Retinal pigment epithelial cell (primary cell): ENCODE data around the gene OR8B12.

Experiments
- DNase-seq: peaks from one replicate; pipeline ENCODE4 v3.0.0-alpha.2; 2010; ENCODE audit warnings: low read depth
- H3K4me3 ChIP-seq: 2 replicates; pipeline ENCODE4 v1.5.1; 2011; ENCODE audit warnings: mild to moderate bottlenecking, low read length, control low read depth, moderate library complexity
- TF ChIP-seq, protein P1 (sequence below): conservative IDR thresholded peaks from 2 replicates; pipeline ENCODE4 v1.5.1; 2011; ENCODE audit warnings: low read depth, low read length, control low read depth, inconsistent platforms

Gene OR8B12

GRCh38 chr11:124543554-124543953, at the start of gene OR8B12:
TSS of gene OR8B12 (minus strand) at chr11:124543654. CDS start at chr11:124543654, 0 bp downstream.
- DNase-seq, result no peak
- TF ChIP-seq, protein P1, sequence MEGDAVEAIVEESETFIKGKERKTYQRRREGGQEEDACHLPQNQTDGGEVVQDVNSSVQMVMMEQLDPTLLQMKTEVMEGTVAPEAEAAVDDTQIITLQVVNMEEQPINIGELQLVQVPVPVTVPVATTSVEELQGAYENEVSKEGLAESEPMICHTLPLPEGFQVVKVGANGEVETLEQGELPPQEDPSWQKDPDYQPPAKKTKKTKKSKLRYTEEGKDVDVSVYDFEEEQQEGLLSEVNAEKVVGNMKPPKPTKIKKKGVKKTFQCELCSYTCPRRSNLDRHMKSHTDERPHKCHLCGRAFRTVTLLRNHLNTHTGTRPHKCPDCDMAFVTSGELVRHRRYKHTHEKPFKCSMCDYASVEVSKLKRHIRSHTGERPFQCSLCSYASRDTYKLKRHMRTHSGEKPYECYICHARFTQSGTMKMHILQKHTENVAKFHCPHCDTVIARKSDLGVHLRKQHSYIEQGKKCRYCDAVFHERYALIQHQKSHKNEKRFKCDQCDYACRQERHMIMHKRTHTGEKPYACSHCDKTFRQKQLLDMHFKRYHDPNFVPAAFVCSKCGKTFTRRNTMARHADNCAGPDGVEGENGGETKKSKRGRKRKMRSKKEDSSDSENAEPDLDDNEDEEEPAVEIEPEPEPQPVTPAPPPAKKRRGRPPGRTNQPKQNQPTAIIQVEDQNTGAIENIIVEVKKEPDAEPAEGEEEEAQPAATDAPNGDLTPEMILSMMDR, result no peak
- no peak within 1 kb of the TSS for H3K4me3 ChIP-seq

GRCh38 chr11:124592627-124593026, 49.2 kb upstream of the OR8B12 start:
- TF ChIP-seq, protein P1, result no peak
- DNase-seq, result no peak
- H3K4me3 ChIP-seq, result no peak overlapping the region

DNA sequence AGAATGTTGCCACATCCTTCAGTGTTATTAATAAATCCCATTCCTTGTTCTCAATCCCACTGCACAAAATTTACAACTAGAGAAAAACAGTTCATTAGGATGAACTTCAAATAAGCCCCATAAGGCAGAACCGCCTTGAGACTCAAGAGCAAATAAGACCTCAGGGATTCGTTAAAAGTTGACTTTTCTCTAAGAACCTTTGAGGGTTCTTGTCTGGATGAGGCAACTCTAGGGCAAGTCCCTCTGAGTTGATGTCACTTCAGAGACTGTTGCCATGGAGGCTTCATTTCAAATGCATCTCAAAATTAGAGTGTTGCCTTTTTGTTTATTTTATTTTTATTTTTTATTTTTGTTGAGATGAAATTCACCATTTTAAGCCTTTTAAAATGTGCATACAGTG, 48.0 kb upstream of the OR8B12 start:
- TF ChIP-seq, protein P1, result no peak
- no peak for DNase-seq
- no peak overlapping the region for H3K4me3 ChIP-seq

DNA sequence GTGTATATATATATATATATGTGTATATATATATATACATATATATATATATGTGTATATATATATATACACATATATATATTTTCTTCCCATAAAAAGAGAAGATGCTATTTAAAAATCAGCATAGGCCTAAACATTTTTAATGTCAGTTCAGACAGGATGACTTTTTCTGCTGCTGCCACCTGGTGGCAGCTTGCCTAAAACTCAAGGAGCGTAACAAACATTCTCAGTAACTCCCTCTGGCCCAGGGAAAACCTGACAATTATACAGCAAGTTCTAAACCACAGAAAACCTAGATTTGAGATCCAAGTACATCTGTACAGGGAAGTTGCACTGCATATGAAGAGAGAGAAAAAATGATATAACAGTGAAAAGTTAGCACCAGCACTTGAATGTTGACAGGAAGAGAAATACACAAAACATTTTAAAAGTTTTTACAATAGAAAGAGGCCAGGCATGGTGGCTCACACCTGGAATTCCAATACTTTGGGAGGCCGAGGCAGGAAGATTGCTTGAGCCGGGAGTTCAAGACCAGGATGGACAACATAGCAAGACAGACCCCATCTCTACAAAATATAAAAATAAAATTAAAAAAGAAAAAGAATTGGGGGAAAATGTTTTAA, 42.9 kb upstream of the OR8B12 start:
- H3K4me3 ChIP-seq, result no peak overlapping the region
- DNase-seq, result peak; percentile 5

DNA sequence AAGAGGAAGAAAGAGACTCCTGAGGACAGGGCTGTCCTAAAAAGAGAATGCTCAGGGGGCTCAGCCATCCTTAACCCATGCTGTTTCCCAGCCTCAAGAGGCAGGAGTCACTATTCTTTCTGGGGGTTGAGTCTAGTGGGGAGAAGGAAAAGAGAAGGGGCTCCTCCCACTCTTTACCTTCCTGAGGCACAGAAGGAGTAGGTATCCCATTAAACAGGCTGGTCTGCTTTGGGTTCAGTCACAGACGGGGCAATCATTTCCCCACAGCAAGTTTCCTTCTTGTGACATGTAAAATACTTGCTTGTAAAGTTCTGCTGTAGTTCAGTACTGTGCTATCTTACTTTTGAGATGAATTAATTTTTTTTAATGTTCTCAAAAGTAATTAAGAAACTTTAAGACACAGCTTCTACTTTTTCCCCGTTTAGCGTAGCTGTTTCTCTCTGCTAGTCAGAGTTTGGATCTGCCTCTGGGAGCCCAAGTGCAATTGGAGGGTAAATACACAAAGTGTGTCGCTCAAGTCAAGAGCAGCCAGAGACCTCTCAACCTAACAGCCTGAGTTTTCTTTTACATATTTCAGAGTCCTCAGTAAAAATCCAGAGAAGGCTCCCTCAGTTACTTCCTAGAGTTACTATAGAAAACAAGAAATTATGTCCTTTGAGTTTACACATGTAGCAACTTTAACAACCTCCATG, 41.4 kb upstream of the OR8B12 start:
- DNase-seq, result no peak
- TF ChIP-seq, protein P1, result no peak
- no peak overlapping the region for H3K4me3 ChIP-seq

More for the DNA sequence above, 42.9 kb upstream of the OR8B12 start:
- TF ChIP-seq, protein P1, result peak; percentile 79

GRCh38 chr11:124583781-124584180, 40.3 kb upstream of the OR8B12 start:
- no peak for DNase-seq
- TF ChIP-seq, protein P1, result no peak
- no peak overlapping the region for H3K4me3 ChIP-seq

DNA sequence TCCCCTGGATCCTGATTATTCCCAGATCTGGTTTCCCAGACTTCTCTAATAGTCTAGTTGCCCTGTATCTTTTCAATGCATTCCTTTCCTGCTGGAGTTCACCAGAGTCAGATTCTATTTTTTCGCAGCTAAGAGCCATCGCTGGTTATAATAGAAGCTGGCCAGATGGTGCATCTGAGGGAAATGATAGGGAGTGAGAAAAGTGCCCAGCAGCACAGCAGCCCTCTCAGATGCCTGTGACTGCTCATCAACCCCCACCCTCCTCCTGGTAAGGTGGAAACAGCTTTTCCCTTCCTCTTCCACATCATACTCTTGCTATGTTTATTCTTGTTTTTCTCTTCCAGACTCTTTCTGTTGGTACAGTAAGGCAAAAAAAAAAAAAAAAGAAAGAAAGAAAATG, 39.1 kb upstream of the OR8B12 start:
- DNase-seq, result no peak
- no peak overlapping the region for H3K4me3 ChIP-seq
- TF ChIP-seq, protein P1, result no peak
